Measurements from ENCODE around the gene RABEP1.

DNA sequence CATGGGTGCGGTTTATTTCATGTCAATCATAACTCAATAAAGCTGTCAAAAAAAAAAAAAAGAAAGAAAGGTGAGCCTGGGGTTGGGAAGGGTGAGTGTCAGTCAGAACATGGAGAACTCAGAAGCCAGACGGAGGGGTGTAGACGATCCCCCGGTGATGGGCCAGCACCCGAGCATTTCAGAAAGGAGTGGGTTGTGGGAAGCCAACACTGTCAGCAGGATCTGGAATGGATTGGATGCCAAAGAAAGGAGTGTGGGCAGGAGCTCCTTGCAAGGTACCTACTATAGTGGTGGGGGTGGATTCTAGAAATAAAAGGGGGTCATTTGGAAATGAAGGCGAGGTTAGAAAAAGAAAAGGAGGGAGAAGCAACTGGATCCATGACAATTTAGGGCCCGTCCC, 27.7 kb upstream of the RABEP1 start:
- TF ChIP-seq, protein P1, sequence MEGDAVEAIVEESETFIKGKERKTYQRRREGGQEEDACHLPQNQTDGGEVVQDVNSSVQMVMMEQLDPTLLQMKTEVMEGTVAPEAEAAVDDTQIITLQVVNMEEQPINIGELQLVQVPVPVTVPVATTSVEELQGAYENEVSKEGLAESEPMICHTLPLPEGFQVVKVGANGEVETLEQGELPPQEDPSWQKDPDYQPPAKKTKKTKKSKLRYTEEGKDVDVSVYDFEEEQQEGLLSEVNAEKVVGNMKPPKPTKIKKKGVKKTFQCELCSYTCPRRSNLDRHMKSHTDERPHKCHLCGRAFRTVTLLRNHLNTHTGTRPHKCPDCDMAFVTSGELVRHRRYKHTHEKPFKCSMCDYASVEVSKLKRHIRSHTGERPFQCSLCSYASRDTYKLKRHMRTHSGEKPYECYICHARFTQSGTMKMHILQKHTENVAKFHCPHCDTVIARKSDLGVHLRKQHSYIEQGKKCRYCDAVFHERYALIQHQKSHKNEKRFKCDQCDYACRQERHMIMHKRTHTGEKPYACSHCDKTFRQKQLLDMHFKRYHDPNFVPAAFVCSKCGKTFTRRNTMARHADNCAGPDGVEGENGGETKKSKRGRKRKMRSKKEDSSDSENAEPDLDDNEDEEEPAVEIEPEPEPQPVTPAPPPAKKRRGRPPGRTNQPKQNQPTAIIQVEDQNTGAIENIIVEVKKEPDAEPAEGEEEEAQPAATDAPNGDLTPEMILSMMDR (IDR thresholded peaks at IDR 0.05), result no peak
- TF ChIP-seq POLR2A (IDR thresholded peaks at IDR 0.05), result no peak

Data from adrenal gland (tissue), 5 donors.